ENCODE data around the gene ADAMTS2. TPM values are rescaled to one million over a fixed set of nuclear protein-coding genes. Genes with fewer than 3 reads are reported as not detected.

The ADAMTS2 gene
- total and polyA plus RNA-seq, 3 donors from 2014 or later: 10.9 to 19.8 (median 13.6) TPM

GRCh38 chr5:179244044-179244443 lies 101.2 kb downstream of the ADAMTS2 start:
- intact Hi-C loops (cut with DNase I; ENCODE audit: low total_unique reads): no loop called here
- Histone ChIP-seq H3K27me3 (no peaks in the 10 kb centered on the region), H3K27ac (no peak overlapping the region), H3K4me1 (no peaks in the 10 kb centered on the region), H3K36me3 (ENCODE audit: low read depth, missing control alignments) (no peaks in the 10 kb centered on the region), H3K4me3 (no peak overlapping the region), H3K9me3 (no peaks in the 10 kb centered on the region)
- TF ChIP-seq CTCF (IDR thresholded peaks at IDR 0.05): no peak
- no peak for TF ChIP-seq POLR2A (IDR thresholded peaks at IDR 0.05)
- WGBS, 2 donors: 67 to 85% methylated on average over 5 of the region's 5 CpGs
- DNase-seq: no peak

GRCh38 chr5:179243333-179243732 lies 101.9 kb downstream of the ADAMTS2 start:
- no peaks in the 10 kb centered on the region for H3K36me3 ChIP-seq (ENCODE audit: low read depth, missing control alignments)
- no peaks in the 10 kb centered on the region for H3K4me1 ChIP-seq
- TF ChIP-seq POLR2A (IDR thresholded peaks at IDR 0.05): no peak
- TF ChIP-seq CTCF (IDR thresholded peaks at IDR 0.05): no peak
- intact Hi-C loops (cut with DNase I; ENCODE audit: low total_unique reads): no loop called here
- H3K27me3 ChIP-seq: no peaks in the 10 kb centered on the region
- no peak for DNase-seq
- no peak overlapping the region for H3K4me3 ChIP-seq
- no peak overlapping the region for H3K27ac ChIP-seq
- no peaks in the 10 kb centered on the region for H3K9me3 ChIP-seq
- WGBS, 2 donors: 54 to 63% methylated on average over 3 of the region's 3 CpGs

- Histone ChIP-seq H3K4me1 (no peaks in the 10 kb centered on the region), H3K4me3 (no peak overlapping the region), H3K9me3 (no peaks in the 10 kb centered on the region), H3K36me3 (ENCODE audit: low read depth, missing control alignments) (no peaks in the 10 kb centered on the region), H3K27ac (no peak overlapping the region), H3K27me3 (no peaks in the 10 kb centered on the region)
- DNase-seq: no peak
- WGBS, 2 donors: 88% methylated on average over 6 of the region's 6 CpGs
- intact Hi-C loops (cut with DNase I; ENCODE audit: low total_unique reads): no loop called here
- TF ChIP-seq CTCF (IDR thresholded peaks at IDR 0.05) (no peak), POLR2A (IDR thresholded peaks at IDR 0.05) (no peak)
Measured at GRCh38 chr5:179242676-179243075, 102.6 kb downstream of the ADAMTS2 start.

- H3K4me1 ChIP-seq: no peaks in the 10 kb centered on the region
- intact Hi-C loops (cut with DNase I; ENCODE audit: low total_unique reads): no loop called here
- no peak for TF ChIP-seq CTCF (IDR thresholded peaks at IDR 0.05)
- no peak for TF ChIP-seq POLR2A (IDR thresholded peaks at IDR 0.05)
- WGBS, 2 donors: 74 to 79% methylated on average over 11 of the region's 11 CpGs
- H3K4me3 ChIP-seq: no peak overlapping the region
- H3K27me3 ChIP-seq: no peaks in the 10 kb centered on the region
- H3K9me3 ChIP-seq: no peaks in the 10 kb centered on the region
- no peak overlapping the region for H3K27ac ChIP-seq
- no peak for DNase-seq
- H3K36me3 ChIP-seq (ENCODE audit: low read depth, missing control alignments): no peaks in the 10 kb centered on the region
Measured at GRCh38 chr5:179241764-179242370, 103.4 kb downstream of the ADAMTS2 start.

GRCh38 chr5:179241175-179241574 lies 104.1 kb downstream of the ADAMTS2 start:
- Histone ChIP-seq H3K36me3 (ENCODE audit: low read depth, missing control alignments) (no peaks in the 10 kb centered on the region), H3K4me1 (no peaks in the 10 kb centered on the region), H3K9me3 (no peaks in the 10 kb centered on the region), H3K27me3 (no peaks in the 10 kb centered on the region), H3K27ac (no peak overlapping the region), H3K4me3 (no peak overlapping the region)
- no peak for DNase-seq
- intact Hi-C loops (cut with DNase I; ENCODE audit: low total_unique reads): no loop called here
- TF ChIP-seq CTCF (IDR thresholded peaks at IDR 0.05) (no peak), POLR2A (IDR thresholded peaks at IDR 0.05) (no peak)
- WGBS, 2 donors: 64 to 75% methylated on average over 15 of the region's 15 CpGs
